NCI-H2081 (cell line): ENCODE results near the gene ACCSL.

Source experiments
- DNase-seq, 2 experiments: peaks; one replicate each; lab custom pipeline; 2025; lab: John Stamatoyannopoulos, UW

The ACCSL gene

GRCh38 chr11:44018127-44018521 lies 29.7 kb upstream of the ACCSL start:
- DNase-seq, result no peak

GRCh38 chr11:44018829-44019228 lies 29.0 kb upstream of the ACCSL start:
- DNase-seq, result no peak

- no peak for DNase-seq
Observed at GRCh38 chr11:44024977-44025376, 22.8 kb upstream of the ACCSL start.

- no peak for DNase-seq
Observed at GRCh38 chr11:44025727-44026126, 22.1 kb upstream of the ACCSL start.

GRCh38 chr11:44028401-44028800 lies 19.4 kb upstream of the ACCSL start:
- no peak for DNase-seq

- no peak for DNase-seq
Observed at GRCh38 chr11:44028816-44029506, 18.8 kb upstream of the ACCSL start.

- no peak for DNase-seq
Observed at GRCh38 chr11:44029507-44029845, 18.3 kb upstream of the ACCSL start.

GRCh38 chr11:44029977-44030911 lies 17.5 kb upstream of the ACCSL start:
- DNase-seq, result no peak

- DNase-seq, result no peak
Observed at GRCh38 chr11:44030996-44031395, 16.8 kb upstream of the ACCSL start.

- DNase-seq, result no peak
Observed at GRCh38 chr11:44031549-44031948, 16.2 kb upstream of the ACCSL start.

GRCh38 chr11:44032299-44033085 lies 15.3 kb upstream of the ACCSL start:
- DNase-seq, result no peak

- no peak for DNase-seq
Observed at GRCh38 chr11:44033411-44033850, 14.3 kb upstream of the ACCSL start.

GRCh38 chr11:44033856-44034255 lies 13.9 kb upstream of the ACCSL start:
- DNase-seq, result no peak

- DNase-seq, result no peak
Observed at GRCh38 chr11:44034639-44035038, 13.1 kb upstream of the ACCSL start.

GRCh38 chr11:44036811-44037657 lies 10.7 kb upstream of the ACCSL start:
- DNase-seq, result peak; percentile 52 to 61

GRCh38 chr11:44037658-44037998 lies 10.2 kb upstream of the ACCSL start:
- DNase-seq, result no peak

GRCh38 chr11:44043157-44043556 lies 4.6 kb upstream of the ACCSL start:
- no peak for DNase-seq

- DNase-seq, result no peak
Observed at GRCh38 chr11:44046182-44046581, 1.6 kb upstream of the ACCSL start.

- no peak for DNase-seq
Observed at GRCh38 chr11:44047298-44047697, 483 bp upstream of the ACCSL start.

GRCh38 chr11:44049832-44050231 lies 2.1 kb downstream of the ACCSL start:
- DNase-seq, result no peak

GRCh38 chr11:44051171-44051570 lies 3.4 kb downstream of the ACCSL start:
- no peak for DNase-seq

GRCh38 chr11:44057340-44057739 lies 9.6 kb downstream of the ACCSL start:
- DNase-seq, result no peak
